Measurements from ENCODE around the gene GRIK4. TPM values are rescaled to one million over a fixed set of nuclear protein-coding genes. Genes with fewer than 3 reads are reported as not detected.

The GRIK4 gene
- total and polyA plus RNA-seq, 11 donors: 0.04 to 0.45 (median 0.12) TPM; not detected in 6

DNA sequence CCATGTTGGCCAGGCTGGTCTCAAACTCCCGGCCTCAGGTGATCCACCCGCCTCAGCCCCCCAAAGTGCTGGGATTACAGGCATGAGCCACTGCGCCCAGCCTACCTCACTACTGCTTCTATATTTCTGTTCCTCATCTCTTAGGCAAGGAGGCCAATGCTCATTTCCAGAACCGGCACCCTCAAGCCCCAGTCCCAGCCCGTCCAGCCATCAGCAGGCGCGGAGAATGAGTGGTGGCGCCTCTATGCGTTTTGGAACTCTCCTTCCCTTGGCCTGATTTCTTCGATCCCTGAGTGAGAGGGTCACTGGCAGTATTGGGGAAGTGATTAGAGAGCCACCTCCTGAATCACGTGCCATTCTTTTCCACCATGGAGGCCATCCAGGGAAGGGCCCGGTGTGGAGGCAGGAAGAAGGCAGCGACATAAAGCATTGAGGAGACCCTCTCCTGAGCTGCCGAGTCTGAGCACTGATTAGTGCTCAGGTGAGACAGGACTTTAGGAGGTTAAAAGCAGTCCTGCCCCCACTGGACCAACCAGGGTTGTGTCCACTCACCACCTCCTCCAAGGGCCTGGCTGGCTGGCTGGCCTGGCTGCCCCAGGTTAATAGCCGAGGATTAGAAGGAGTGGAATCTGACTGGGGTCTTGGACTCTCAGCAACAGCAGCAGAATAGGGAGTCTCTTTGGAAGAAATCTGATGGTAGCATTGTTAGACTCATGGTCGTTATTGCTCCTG is 8.7 kb downstream of the GRIK4 start:
- Histone ChIP-seq H3K4me3 (no peak overlapping the region), H3K27ac (no peak overlapping the region), H3K9me3 (no peaks in the 10 kb centered on the region), H3K36me3 (no peaks in the 10 kb centered on the region), H3K4me1 (peaks cover 0 to 17% (median 0%) of the 10 kb centered on the region in 12 donors), H3K27me3 (peaks cover 0 to 31% (median 0%) of the 10 kb centered on the region in 9 donors)
- TF ChIP-seq, protein P1, sequence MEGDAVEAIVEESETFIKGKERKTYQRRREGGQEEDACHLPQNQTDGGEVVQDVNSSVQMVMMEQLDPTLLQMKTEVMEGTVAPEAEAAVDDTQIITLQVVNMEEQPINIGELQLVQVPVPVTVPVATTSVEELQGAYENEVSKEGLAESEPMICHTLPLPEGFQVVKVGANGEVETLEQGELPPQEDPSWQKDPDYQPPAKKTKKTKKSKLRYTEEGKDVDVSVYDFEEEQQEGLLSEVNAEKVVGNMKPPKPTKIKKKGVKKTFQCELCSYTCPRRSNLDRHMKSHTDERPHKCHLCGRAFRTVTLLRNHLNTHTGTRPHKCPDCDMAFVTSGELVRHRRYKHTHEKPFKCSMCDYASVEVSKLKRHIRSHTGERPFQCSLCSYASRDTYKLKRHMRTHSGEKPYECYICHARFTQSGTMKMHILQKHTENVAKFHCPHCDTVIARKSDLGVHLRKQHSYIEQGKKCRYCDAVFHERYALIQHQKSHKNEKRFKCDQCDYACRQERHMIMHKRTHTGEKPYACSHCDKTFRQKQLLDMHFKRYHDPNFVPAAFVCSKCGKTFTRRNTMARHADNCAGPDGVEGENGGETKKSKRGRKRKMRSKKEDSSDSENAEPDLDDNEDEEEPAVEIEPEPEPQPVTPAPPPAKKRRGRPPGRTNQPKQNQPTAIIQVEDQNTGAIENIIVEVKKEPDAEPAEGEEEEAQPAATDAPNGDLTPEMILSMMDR (IDR thresholded peaks at IDR 0.05): no peak
- no peak for TF ChIP-seq POLR2A (IDR thresholded peaks at IDR 0.05)
- DNase-seq (no peak), ATAC-seq (no peak)
- intact Hi-C loops (cut with DNase I): no loop called here
- WGBS, 4 donors: 91 to 95% (median 92%) methylated on average over 16 of the region's 16 CpGs

DNA sequence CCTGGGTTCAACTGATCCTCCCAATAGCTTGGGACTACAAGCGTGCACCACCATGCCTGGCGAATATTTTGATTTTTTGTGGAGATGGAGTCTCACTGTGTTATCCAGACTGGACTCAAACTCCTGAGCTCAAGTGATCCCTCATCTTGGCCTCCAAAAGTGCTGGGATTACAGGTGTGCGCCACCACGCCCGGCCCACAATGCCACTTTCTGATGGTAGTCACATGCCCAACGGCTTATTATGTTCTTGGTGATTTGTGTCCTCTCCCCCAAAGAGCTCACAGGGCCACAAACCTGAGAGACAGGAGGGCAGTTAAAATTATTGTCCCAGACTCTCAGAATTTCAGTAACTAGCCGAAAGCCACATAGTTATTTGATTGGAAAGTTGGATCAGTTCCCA is 9.6 kb downstream of the GRIK4 start:
- Histone ChIP-seq H3K4me1 (peaks cover 0 to 17% (median 0%) of the 10 kb centered on the region in 12 donors), H3K4me3 (no peak overlapping the region), H3K27ac (no peak overlapping the region), H3K9me3 (no peaks in the 10 kb centered on the region), H3K27me3 (peaks cover 0 to 25% (median 0%) of the 10 kb centered on the region in 9 donors), H3K36me3 (no peaks in the 10 kb centered on the region)
- ATAC-seq: no peak
- DNase-seq: no peak
- TF ChIP-seq, protein P1 (IDR thresholded peaks at IDR 0.05): no peak
- no peak for TF ChIP-seq POLR2A (IDR thresholded peaks at IDR 0.05)
- intact Hi-C loops (cut with DNase I): no loop called here
- 91 to 96% (median 94%) methylated on average over 7 of the region's 7 CpGs for WGBS, 4 donors

DNA sequence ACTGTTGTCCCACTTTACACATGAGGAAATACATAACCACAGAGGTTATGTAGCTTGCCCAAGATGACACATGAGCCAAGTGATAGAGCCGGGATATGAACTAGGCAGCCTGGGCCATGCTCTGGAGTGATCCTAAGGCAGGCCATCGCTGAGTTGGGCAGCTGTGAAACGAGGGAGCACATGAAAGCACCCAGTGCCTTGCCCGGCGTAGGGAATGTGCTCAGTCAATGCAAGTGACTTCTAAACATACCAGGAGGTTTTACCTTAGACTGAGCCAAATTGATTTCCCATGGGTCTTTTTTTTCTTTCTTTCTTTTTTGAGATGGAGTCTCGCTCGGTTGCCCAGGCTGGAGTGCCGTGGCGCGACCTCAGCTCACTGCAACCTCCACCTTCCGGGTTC is 10.5 kb downstream of the GRIK4 start:
- H3K27me3 ChIP-seq: peaks cover 0 to 25% (median 3%) of the 10 kb centered on the region in 9 donors
- no peak overlapping the region for H3K27ac ChIP-seq
- ATAC-seq (no peak), DNase-seq (no peak)
- H3K9me3 ChIP-seq: no peaks in the 10 kb centered on the region
- WGBS, 4 donors: 90 to 98% (median 92%) methylated on average over 11 of the region's 11 CpGs
- no peak for TF ChIP-seq POLR2A (IDR thresholded peaks at IDR 0.05)
- TF ChIP-seq, protein P1 (IDR thresholded peaks at IDR 0.05): no peak
- intact Hi-C loops (cut with DNase I): no loop called here
- H3K4me3 ChIP-seq: no peak overlapping the region
- H3K36me3 ChIP-seq: no peaks in the 10 kb centered on the region
- peaks cover 0 to 9% (median 0%) of the 10 kb centered on the region in 12 donors for H3K4me1 ChIP-seq

DNA sequence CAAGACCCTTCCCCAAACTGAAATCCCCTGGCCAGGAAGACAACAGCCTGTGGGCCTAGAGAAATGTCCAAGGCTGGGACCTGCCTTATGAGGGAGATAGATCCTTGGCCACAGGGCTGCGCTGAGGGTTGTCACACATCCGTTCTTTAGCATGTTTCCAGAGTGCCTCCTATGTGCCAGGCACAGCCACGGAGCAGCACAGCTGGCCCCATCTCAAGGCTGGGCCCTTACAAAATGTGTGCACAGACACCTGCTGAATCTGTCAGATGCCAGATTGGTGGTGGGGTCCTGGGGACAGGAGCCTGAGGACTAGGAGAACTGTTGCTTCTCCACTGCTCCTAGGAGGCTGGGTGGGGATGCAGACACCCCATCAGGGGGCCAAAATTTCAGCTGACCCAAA is 11.2 kb downstream of the GRIK4 start:
- DNase-seq: no peak
- H3K4me1 ChIP-seq: peaks cover 0 to 8% (median 0%) of the 10 kb centered on the region in 12 donors
- 79 to 100% (median 91%) methylated on average over 2 to 3 of the region's 3 CpGs for WGBS, 4 donors
- H3K27ac ChIP-seq: no peak overlapping the region
- TF ChIP-seq, protein P1 (IDR thresholded peaks at IDR 0.05): no peak
- TF ChIP-seq POLR2A (IDR thresholded peaks at IDR 0.05): no peak
- no peaks in the 10 kb centered on the region for H3K36me3 ChIP-seq
- intact Hi-C loops (cut with DNase I): no loop called here
- no peak for ATAC-seq
- H3K4me3 ChIP-seq: no peak overlapping the region
- H3K27me3 ChIP-seq: peaks cover 0 to 28% (median 8%) of the 10 kb centered on the region in 9 donors
- H3K9me3 ChIP-seq: no peaks in the 10 kb centered on the region
